Right atrium auricular region (tissue), 2 donors: ENCODE results near the gene REL. TPM values are rescaled to one million over a fixed set of nuclear protein-coding genes. Genes with fewer than 3 reads are reported as not detected.

Experiments used
- DNase-seq: peaks from one replicate; pipeline ENCODE4 v3.0.0-alpha.2; 2019; ENCODE audit warnings: low spot score
- H3K27ac ChIP-seq, 2 donors: fragments of 200-600 bp; sonication (generic); 1 replicate in 1 of 2; 2 replicates in 1 of 2; pipeline ENCODE4 v1.5.1; 2016 to 2019
- H3K27me3 ChIP-seq, 2 donors: fragments of 200-600 bp; sonication (generic); one replicate each; pipeline versions ENCODE4 v1.5.1 to v1.6.0; 2017 to 2019
- H3K36me3 ChIP-seq: fragments of 200-600 bp; sonication (generic); one replicate; pipeline ENCODE4 v1.5.1; 2016
- H3K4me1 ChIP-seq, 2 donors: fragments of 200-600 bp; sonication (generic); one replicate each; pipeline versions ENCODE4 v1.5.1 to v1.6.0; 2017 to 2019
- H3K4me3 ChIP-seq, 2 donors: fragments of 200-600 bp; sonication (generic); 1 replicate in 1 of 2; 2 replicates in 1 of 2; pipeline ENCODE4 v1.5.1; 2017 to 2019; ENCODE audit warnings: mild to moderate bottlenecking in 1 of 2, moderate library complexity in 1 of 2
- H3K9me3 ChIP-seq, 2 donors: fragments of 200-600 bp; sonication (generic); one replicate each; pipeline ENCODE4 v1.5.1; 2019
- CTCF ChIP-seq, 2 donors: fragments of 200-600 bp; sonication (generic); IDR thresholded peaks; one replicate each; pipeline ENCODE4 v1.5.1; 2019; ENCODE audit warnings: antibody characterized with exemption in 2 of 2
- total RNA-seq, 2 donors: library from RNA; depleted of rRNA; stranded (reverse); fragments of >200 nt; gene quantifications; one replicate each; pipeline ENCODE4 v1.1.0, GENCODE V29; 2016

The REL gene
- total RNA-seq, 2 donors from 2014 or later = 6.0 to 7.3 TPM

- H3K9me3 ChIP-seq = no peaks in the 10 kb centered on the region
- no peak overlapping the region for H3K27ac ChIP-seq
- H3K4me1 ChIP-seq = no peaks in the 10 kb centered on the region
- H3K36me3 ChIP-seq = no peaks in the 10 kb centered on the region
- DNase-seq = no peak
- no peaks in the 10 kb centered on the region for H3K27me3 ChIP-seq
- TF ChIP-seq CTCF (IDR thresholded peaks at IDR 0.05) = no peak
- no peak overlapping the region for H3K4me3 ChIP-seq
Measured at GRCh38 chr2:60837123-60837522, 44.3 kb upstream of the REL start.

- no peaks in the 10 kb centered on the region for H3K36me3 ChIP-seq
- no peak overlapping the region for H3K4me3 ChIP-seq
- no peaks in the 10 kb centered on the region for H3K27me3 ChIP-seq
- H3K9me3 ChIP-seq = no peaks in the 10 kb centered on the region
- TF ChIP-seq CTCF (IDR thresholded peaks at IDR 0.05) = no peak
- no peak for DNase-seq
- no peak overlapping the region for H3K27ac ChIP-seq
- no peaks in the 10 kb centered on the region for H3K4me1 ChIP-seq
Measured at GRCh38 chr2:60838481-60838880, 42.9 kb upstream of the REL start.

GRCh38 chr2:60839126-60839813, 42.1 kb upstream of the REL start:
- DNase-seq = no peak
- Histone ChIP-seq H3K4me1 (no peaks in the 10 kb centered on the region), H3K27me3 (no peaks in the 10 kb centered on the region), H3K36me3 (no peaks in the 10 kb centered on the region), H3K9me3 (no peaks in the 10 kb centered on the region), H3K4me3 (no peak overlapping the region), H3K27ac (no peak overlapping the region)
- TF ChIP-seq CTCF (IDR thresholded peaks at IDR 0.05) = no peak

- Histone ChIP-seq H3K4me3 (no peak overlapping the region), H3K4me1 (no peaks in the 10 kb centered on the region)
Measured at GRCh38 chr2:60840880-60841279, 40.5 kb upstream of the REL start.

GRCh38 chr2:60843006-60843405, 38.4 kb upstream of the REL start:
- Histone ChIP-seq H3K27me3 (no peaks in the 10 kb centered on the region), H3K27ac (no peak overlapping the region), H3K9me3 (no peaks in the 10 kb centered on the region), H3K36me3 (no peaks in the 10 kb centered on the region), H3K4me1 (no peaks in the 10 kb centered on the region), H3K4me3 (no peak overlapping the region)
- no peak for DNase-seq
- TF ChIP-seq CTCF (IDR thresholded peaks at IDR 0.05) = no peak

More at GRCh38 chr2:60840880-60841279, 40.5 kb upstream of the REL start:
- H3K9me3 ChIP-seq = no peaks in the 10 kb centered on the region
- no peaks in the 10 kb centered on the region for H3K27me3 ChIP-seq
- no peak for DNase-seq
- H3K27ac ChIP-seq = no peak overlapping the region
- H3K36me3 ChIP-seq = no peaks in the 10 kb centered on the region
- no peak for TF ChIP-seq CTCF (IDR thresholded peaks at IDR 0.05)

GRCh38 chr2:60844105-60844504, 37.3 kb upstream of the REL start:
- TF ChIP-seq CTCF (IDR thresholded peaks at IDR 0.05) = no peak
- no peaks in the 10 kb centered on the region for H3K36me3 ChIP-seq
- no peak for DNase-seq
- H3K4me3 ChIP-seq = no peak overlapping the region
- H3K9me3 ChIP-seq = no peaks in the 10 kb centered on the region
- no peaks in the 10 kb centered on the region for H3K4me1 ChIP-seq
- H3K27ac ChIP-seq = no peak overlapping the region
- no peaks in the 10 kb centered on the region for H3K27me3 ChIP-seq
